Measurements from ENCODE around the gene NID2.

NID2 gene

GRCh38 chr14:52059649-52060048 lies 9.2 kb downstream of the NID2 start:
- no peak for DNase-seq (ENCODE audit: low read depth in 1 of 2, low spot score in 1 of 2)

GRCh38 chr14:52058341-52058740 lies 10.5 kb downstream of the NID2 start:
- no peak for DNase-seq (ENCODE audit: low read depth in 1 of 2, low spot score in 1 of 2)

- no peak for DNase-seq (ENCODE audit: low read depth in 1 of 2, low spot score in 1 of 2)
Measured at GRCh38 chr14:52055167-52055566, 13.7 kb downstream of the NID2 start.

- no peak for DNase-seq (ENCODE audit: low read depth in 1 of 2, low spot score in 1 of 2)
Measured at GRCh38 chr14:52054678-52055077, 14.2 kb downstream of the NID2 start.

GRCh38 chr14:52053044-52053443 lies 15.8 kb downstream of the NID2 start:
- DNase-seq (ENCODE audit: low read depth in 1 of 2, low spot score in 1 of 2): no peak

- no peak for DNase-seq (ENCODE audit: low read depth in 1 of 2, low spot score in 1 of 2)
Measured at GRCh38 chr14:52052288-52052943, 16.4 kb downstream of the NID2 start.

- DNase-seq (ENCODE audit: low read depth in 1 of 2, low spot score in 1 of 2): no peak
Measured at GRCh38 chr14:52051871-52052270, 17.0 kb downstream of the NID2 start.

GRCh38 chr14:52051251-52051650 lies 17.6 kb downstream of the NID2 start:
- no peak for DNase-seq (ENCODE audit: low read depth in 1 of 2, low spot score in 1 of 2)

GRCh38 chr14:52049721-52050588 lies 18.9 kb downstream of the NID2 start:
- DNase-seq (ENCODE audit: low read depth in 1 of 2, low spot score in 1 of 2): no peak

- DNase-seq (ENCODE audit: low read depth in 1 of 2, low spot score in 1 of 2): no peak
Measured at GRCh38 chr14:52049271-52049670, 19.6 kb downstream of the NID2 start.

GRCh38 chr14:52048641-52049204 lies 20.1 kb downstream of the NID2 start:
- no peak for DNase-seq (ENCODE audit: low read depth in 1 of 2, low spot score in 1 of 2)

GRCh38 chr14:52048116-52048515 lies 20.7 kb downstream of the NID2 start:
- no peak for DNase-seq (ENCODE audit: low read depth in 1 of 2, low spot score in 1 of 2)

GRCh38 chr14:52046376-52046917 lies 22.4 kb downstream of the NID2 start:
- DNase-seq (ENCODE audit: low read depth in 1 of 2, low spot score in 1 of 2): no peak

GRCh38 chr14:52044791-52045522 lies 23.9 kb downstream of the NID2 start:
- DNase-seq (ENCODE audit: low read depth in 1 of 2, low spot score in 1 of 2): no peak

GRCh38 chr14:52043690-52044089 lies 25.2 kb downstream of the NID2 start:
- DNase-seq (ENCODE audit: low read depth in 1 of 2, low spot score in 1 of 2): peak in 1 of 2 donors; percentile 10

- DNase-seq (ENCODE audit: low read depth in 1 of 2, low spot score in 1 of 2): no peak
Measured at GRCh38 chr14:52042371-52043289, 26.2 kb downstream of the NID2 start.

- no peak for DNase-seq (ENCODE audit: low read depth in 1 of 2, low spot score in 1 of 2)
Measured at GRCh38 chr14:52040598-52040997, 28.3 kb downstream of the NID2 start.

GRCh38 chr14:52039124-52039815 lies 29.6 kb downstream of the NID2 start:
- no peak for DNase-seq (ENCODE audit: low read depth in 1 of 2, low spot score in 1 of 2)

GRCh38 chr14:52033101-52033642 lies 35.7 kb downstream of the NID2 start:
- no peak for DNase-seq (ENCODE audit: low read depth in 1 of 2, low spot score in 1 of 2)

All from activated T-helper 1 cell treated with anti-CD3 and anti-CD28 coated beads, Interleukin-2, amount 50 U/mL, for 16 hours (primary cell).